GM12878 (cell line): ENCODE data around the gene ETS1. TPM values are rescaled to one million over a fixed set of nuclear protein-coding genes. Genes with fewer than 3 reads are reported as not detected.

Source experiments
- ATAC-seq: fragments of 200-7000 bp; cut with Tn5 transposase; 3 replicates; pipeline ENCODE4 v1.9.1; 2020; ENCODE audit warnings: mild to moderate bottlenecking, moderate library complexity
- BruUV-seq: library from RNA; stranded (reverse); fragments of 400-500 nt; replicated peaks from 2 replicates; lab custom pipeline; 2021; lab: Mats Ljungman, UMichigan
- CTCF ChIA-PET: fragments of 300-600 bp; sonication (Branson Sonifier 250); formaldehyde crosslinking; extraction: SDS; loops from one replicate; lab custom pipeline; 2021; ENCODE audit warnings: inconsistent platforms; lab: Yijun Ruan, JAX
- POLR2A ChIA-PET: fragments of 350-600 bp; formaldehyde crosslinking; extraction: SDS; loops from one replicate; lab custom pipeline; 2021; ENCODE audit warnings: inconsistent platforms; lab: Charles Lee
- RAD21 ChIA-PET: fragments of 300-600 bp; sonication (Branson Sonifier 250); formaldehyde crosslinking; loops from one replicate; lab custom pipeline; 2023; ENCODE audit warnings: antibody characterized with exemption; ENCODE audit not compliant: unreplicated experiment; lab: Charles Lee
- SMC1A ChIA-PET: fragments of 300-600 bp; sonication (Branson Sonifier 250); formaldehyde crosslinking; loops from one replicate; lab custom pipeline; 2023; ENCODE audit not compliant: unreplicated experiment, uncharacterized antibody; lab: Charles Lee
- DNase-seq: peaks from one replicate; pipeline ENCODE4 v3.0.0-alpha.2; 2011; ENCODE audit warnings: low read depth, low spot score
- FAIRE-seq: peaks from 3 replicates; lab custom pipeline; 2011; peaks lifted over from hg19 to GRCh38; lab: Jason Lieb, UNC
- H2AFZ ChIP-seq: 2 replicates; pipeline ENCODE4 v1.6.0; 2011; ENCODE audit warnings: low read depth, low read length, control low read depth; ENCODE audit not compliant: control insufficient read depth
- H3K27ac ChIP-seq: 2 replicates; pipeline ENCODE4 v1.5.1; 2011; ENCODE audit warnings: control low read depth; ENCODE audit not compliant: control insufficient read depth, insufficient read depth
- H3K27me3 ChIP-seq, 2 experiments: replicated peaks in 1 of 2; 2 replicates each; pipeline versions ENCODE4 v1.6.0 to v1.6.1; 2011; ENCODE audit warnings: low read length in 1 of 2; ENCODE audit not compliant: control insufficient read depth in 2 of 2, insufficient read depth in 2 of 2
- H3K36me3 ChIP-seq, 2 experiments: 2 replicates each; pipeline ENCODE4 v1.5.1; 2011; ENCODE audit warnings: low read length in 1 of 2; ENCODE audit not compliant: control insufficient read depth in 2 of 2, insufficient read depth in 2 of 2
- H3K4me1 ChIP-seq: 2 replicates; pipeline ENCODE4 v1.6.1; 2011; ENCODE audit warnings: mild to moderate bottlenecking, low read length, moderate library complexity, mixed read lengths; ENCODE audit not compliant: control insufficient read depth, insufficient read depth
- H3K4me2 ChIP-seq: 2 replicates; pipeline ENCODE4 v1.6.0; 2011; ENCODE audit warnings: control low read depth; ENCODE audit not compliant: control insufficient read depth, insufficient read depth
- H3K4me3 ChIP-seq: fragments of 200-600 bp; sonication (generic); 2 replicates; pipeline ENCODE4 v1.5.1; 2016
- H3K79me2 ChIP-seq: 2 replicates; pipeline ENCODE4 v1.6.0; 2011; ENCODE audit warnings: low read length; ENCODE audit not compliant: control insufficient read depth, insufficient read depth
- H3K9ac ChIP-seq: 2 replicates; pipeline ENCODE4 v1.8.0; 2011; ENCODE audit warnings: low read length, control low read depth, mixed read lengths; ENCODE audit not compliant: control insufficient read depth, insufficient read depth
- H3K9me3 ChIP-seq: replicated peaks from 3 replicates; pipeline ENCODE4 v1.5.1; 2011; ENCODE audit warnings: mild to moderate bottlenecking, low read length; ENCODE audit not compliant: control insufficient read depth, insufficient read depth
- H4K20me1 ChIP-seq: 2 replicates; pipeline ENCODE4 v1.6.0; 2011; ENCODE audit not compliant: control insufficient read depth, insufficient read depth
- BACH1 ChIP-seq: fragments of 450-650 bp; IDR thresholded peaks from 2 replicates; pipeline ENCODE4 v1.6.1; 2017; ENCODE audit warnings: mild to moderate bottlenecking, borderline replicate concordance
- BCL11A ChIP-seq: IDR thresholded peaks from 2 replicates; pipeline ENCODE4 v1.6.1; 2011; ENCODE audit warnings: low read depth, low read length
- CBX5 ChIP-seq: sonication (generic); IDR thresholded peaks from 2 replicates; pipeline ENCODE4 v1.6.1; 2016; ENCODE audit warnings: low read depth, moderate library complexity, mild to moderate bottlenecking, inconsistent platforms
- CTCF ChIP-seq, 3 experiments: IDR thresholded peaks in 2 of 3; conservative IDR thresholded peaks in 1 of 3; 2 replicates each; pipeline ENCODE4 v1.5.1; 2011; ENCODE audit warnings: low read depth in 3 of 3, low read length in 3 of 3, mild to moderate bottlenecking in 3 of 3, control low read depth in 2 of 3, moderate library complexity in 2 of 3, inconsistent platforms in 1 of 3, mixed read lengths in 1 of 3; ENCODE audit not compliant: control insufficient read depth in 2 of 3, insufficient read depth in 1 of 3; ENCODE audit errors: extremely low read depth in 1 of 3
- GATAD2B ChIP-seq: fragments of 450-650 bp; conservative IDR thresholded peaks from 2 replicates; pipeline ENCODE4 v1.6.1; 2017; ENCODE audit warnings: low read depth, mild to moderate bottlenecking, moderate library complexity
- HDAC6 ChIP-seq: fragments of 200-600 bp; sonication (generic); IDR thresholded peaks from one replicate; pipeline ENCODE4 v1.8.0; 2017; ENCODE audit warnings: antibody characterized with exemption; ENCODE audit not compliant: unreplicated experiment
- POLR2A ChIP-seq: IDR thresholded peaks from 2 replicates; pipeline ENCODE4 v1.6.1; 2011; ENCODE audit warnings: low read depth, mild to moderate bottlenecking, low read length
- POLR2AphosphoS5 ChIP-seq: IDR thresholded peaks from 2 replicates; pipeline ENCODE4 v1.6.1; 2011; ENCODE audit warnings: mild to moderate bottlenecking, low read length, inconsistent platforms
- RUNX3 ChIP-seq: IDR thresholded peaks from 2 replicates; pipeline ENCODE4 v1.6.1; 2012; ENCODE audit warnings: low read length, inconsistent platforms
- SMAD5 ChIP-seq: IDR thresholded peaks from 2 replicates; pipeline ENCODE4 v1.6.1; 2016; ENCODE audit warnings: antibody characterized with exemption, low read depth
- WGBS: methylation state at CpG from one replicate; pipeline ENCODE4 v1.1.6; 2016; ENCODE audit warnings: low lambda C conversion rate; ENCODE audit not compliant: insufficient replicate concordance, insufficient coverage; ENCODE audit errors: missing lambda C conversion rate; 5-methylcytosine and 5-hydroxymethylcytosine counted together
- in situ Hi-C: fragments of 300-500 bp; cut with MboI; formaldehyde crosslinking; loops from 9 replicates; pipeline ENCODE4 v1.14.3; 2018; ENCODE audit warnings: mixed read lengths
- intact Hi-C: fragments of 100-400 bp; cut with micrococcal nuclease; formaldehyde crosslinking; loops from one replicate; pipeline ENCODE4 v1.14.2; 2022; ENCODE audit not compliant: unreplicated experiment
- polyA plus RNA-seq, 11 experiments: library from polyadenylated mRNA; depleted of rRNA in 4 of 11; unstranded in 6 of 11; stranded (reverse) in 5 of 11; fragments of >200 nt; fragmentation: Nextera tagmentation in 4 of 11; fragmentation: Illumina TruSeq in 1 of 11; extraction: Ambion mirVana in 4 of 11; extraction: Trizol in 1 of 11; gene quantifications; 1 replicate in 1 of 11; 2 replicates in 10 of 11; pipeline versions ENCODE4 v1.2.1 to v1.2.3, GENCODE V29; 2011 to 2016; ENCODE audit warnings: inconsistent platforms in 2 of 11, missing spikeins in 2 of 11, low read depth in 1 of 11
- total RNA-seq, 4 experiments: library from RNA; depleted of rRNA in 3 of 4; stranded (reverse); fragments of >200 nt in 3 of 4; fragmentation: Illumina TruSeq in 1 of 4; extraction: Trizol in 1 of 4; gene quantifications; 2 replicates each; pipeline versions ENCODE4 v1.2.1 to v1.2.3, GENCODE V29; 2013 to 2021

Gene ETS1
- total and polyA plus RNA-seq, 10 of the 15 experiments (the other 5 are each of a cell fraction or from before 2014, with no cell fraction given) = 12.5 to 112 (median 55.5) TPM

GRCh38 chr11:128520206-128520887 is 67.0 kb downstream of the ETS1 start:
- DNase-seq = no peak
- Histone ChIP-seq H3K4me1 (peaks cover 17% of the 10 kb centered on the region), H3K4me2 (peak overlapping the region; percentile 93), H3K27ac (peak overlapping the region; percentile 96), H3K9ac (peak overlapping the region; percentile 97), H2AFZ (no peak overlapping the region), H3K9me3 (no peaks in the 10 kb centered on the region), H3K36me3 (peaks cover 0 to 7% of the 10 kb centered on the region in 2 experiments; a peak in 1 of 4 replicates), H3K27me3 (no peaks in the 10 kb centered on the region), H3K79me2 (peaks cover 75% of the 10 kb centered on the region), H4K20me1 (no peaks in the 10 kb centered on the region), H3K4me3 (peak overlapping the region; percentile 96)
- CTCF ChIA-PET = interaction anchor here (1.0 to 5.8 kb wide), 13 partner anchors 11 to 230 kb away, joined by 3 to 26 read pairs (median 6); no protein-coding TSS in a partner anchor
- BruUV-seq = no TSS peak
- ATAC-seq = peak; percentile 1
- SMC1A ChIA-PET = interaction anchor here (0.7 to 9.8 kb wide), 30 partner anchors 11 to 363 kb away, joined by 3 to 154 read pairs (median 5); no protein-coding TSS in a partner anchor
- in situ Hi-C loops (no loop called here), intact Hi-C loops (loop anchor here (1.0 to 10.0 kb wide), 3 partner anchors 48 to 314 kb away; no protein-coding TSS in a partner anchor)
- RAD21 ChIA-PET = interaction anchor here (0.6 to 10.3 kb wide), 24 partner anchors 9 to 310 kb away, joined by 3 to 144 read pairs (median 7); no protein-coding TSS in a partner anchor
- 0 out of 2 replicates have a peak, but pooled peaks have one; percentile 8 for TF ChIP-seq BCL11A
- peak; percentile 69 for TF ChIP-seq RUNX3
- TF ChIP-seq GATAD2B = peak; percentile 26; the same call in 1 of the 2 replicates
- TF ChIP-seq HDAC6 = no peak
- TF ChIP-seq BACH1 = 0 out of 2 replicates have a peak, but pooled peaks have one; percentile 10
- TF ChIP-seq CTCF (IDR thresholded peaks at IDR 0.05 in 2 of 3, conservative IDR thresholded peaks at IDR 0.05 in 1 of 3; ENCODE audit: control insufficient read depth in 2 of 3, extremely low read depth in 1 of 3, insufficient read depth in 1 of 3, low read depth in 3 of 3, low read length in 3 of 3) = 0 out of 6 replicates have a peak, but pooled peaks of 1 of the 3 experiments have one; percentile 13
- TF ChIP-seq POLR2AphosphoS5 = peak; percentile 53; the same call in 1 of the 2 replicates
- TF ChIP-seq POLR2A = peak; percentile 53; the same call in 1 of the 2 replicates
- no peak for TF ChIP-seq CBX5
- TF ChIP-seq SMAD5 = no peak
- WGBS = 2% methylated on average over 7 of the region's 7 CpGs
- POLR2A ChIA-PET = interaction anchor here (0.5 to 6.7 kb wide), 23 partner anchors 9 to 387 kb away, joined by 3 to 41 read pairs (median 4); no protein-coding TSS in a partner anchor
- FAIRE-seq = no peak
